Mammary epithelial cell (primary cell): ENCODE measurements around the gene CSGALNACT2.

Experiments
- EZH2 ChIP-seq: IDR thresholded peaks from 2 replicates; pipeline ENCODE4 v1.6.1; 2012; ENCODE audit warnings: low read length, inconsistent platforms, borderline replicate concordance
- TF ChIP-seq, protein P1 (sequence below), 2 donors: IDR thresholded peaks in 1 of 2; conservative IDR thresholded peaks in 1 of 2; 2 replicates each; pipeline ENCODE4 v1.5.1; 2011 to 2012; ENCODE audit warnings: inconsistent platforms in 2 of 2, low read length in 2 of 2, mild to moderate bottlenecking in 2 of 2, control low read depth in 1 of 2, low read depth in 1 of 2; ENCODE audit not compliant: insufficient read depth in 1 of 2; ENCODE audit errors: extremely low read depth in 1 of 2

DNA sequence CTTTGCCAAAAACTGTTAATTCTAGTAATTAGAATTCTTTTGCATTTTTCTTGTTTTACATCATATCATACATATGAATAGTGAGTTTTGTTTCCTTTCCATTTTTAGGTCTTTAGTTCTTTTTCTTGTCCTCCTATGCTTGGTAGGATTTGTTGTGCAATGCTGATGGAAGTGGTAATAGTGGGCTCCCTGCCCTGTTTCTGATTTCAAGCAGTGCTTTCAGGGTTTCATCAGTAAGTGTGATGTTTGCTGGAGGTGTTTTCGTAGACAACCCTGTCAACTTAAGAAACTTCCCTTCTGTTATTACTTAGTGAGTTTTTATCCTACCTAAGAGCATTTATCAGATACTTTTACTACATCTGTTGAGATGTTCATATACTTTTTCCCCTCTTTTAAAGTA lies 50.5 kb downstream of the CSGALNACT2 start:
- TF ChIP-seq, protein P1, sequence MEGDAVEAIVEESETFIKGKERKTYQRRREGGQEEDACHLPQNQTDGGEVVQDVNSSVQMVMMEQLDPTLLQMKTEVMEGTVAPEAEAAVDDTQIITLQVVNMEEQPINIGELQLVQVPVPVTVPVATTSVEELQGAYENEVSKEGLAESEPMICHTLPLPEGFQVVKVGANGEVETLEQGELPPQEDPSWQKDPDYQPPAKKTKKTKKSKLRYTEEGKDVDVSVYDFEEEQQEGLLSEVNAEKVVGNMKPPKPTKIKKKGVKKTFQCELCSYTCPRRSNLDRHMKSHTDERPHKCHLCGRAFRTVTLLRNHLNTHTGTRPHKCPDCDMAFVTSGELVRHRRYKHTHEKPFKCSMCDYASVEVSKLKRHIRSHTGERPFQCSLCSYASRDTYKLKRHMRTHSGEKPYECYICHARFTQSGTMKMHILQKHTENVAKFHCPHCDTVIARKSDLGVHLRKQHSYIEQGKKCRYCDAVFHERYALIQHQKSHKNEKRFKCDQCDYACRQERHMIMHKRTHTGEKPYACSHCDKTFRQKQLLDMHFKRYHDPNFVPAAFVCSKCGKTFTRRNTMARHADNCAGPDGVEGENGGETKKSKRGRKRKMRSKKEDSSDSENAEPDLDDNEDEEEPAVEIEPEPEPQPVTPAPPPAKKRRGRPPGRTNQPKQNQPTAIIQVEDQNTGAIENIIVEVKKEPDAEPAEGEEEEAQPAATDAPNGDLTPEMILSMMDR (conservative IDR thresholded peaks at IDR 0.05 in 1 of 2, IDR thresholded peaks at IDR 0.05 in 1 of 2; ENCODE audit: extremely low read depth in 1 of 2, insufficient read depth in 1 of 2, low read depth in 1 of 2, low read length in 2 of 2) = no peak
- no peak for TF ChIP-seq EZH2
